GM12878 (cell line): Measurements from ENCODE around the gene ANGPTL4. TPM values are rescaled to one million over a fixed set of nuclear protein-coding genes. Genes with fewer than 3 reads are reported as not detected.

Source experiments
- ATAC-seq: fragments of 200-7000 bp; cut with Tn5 transposase; 3 replicates; pipeline ENCODE4 v1.9.1; 2020; ENCODE audit warnings: mild to moderate bottlenecking, moderate library complexity
- BruUV-seq: library from RNA; stranded (reverse); fragments of 400-500 nt; replicated peaks from 2 replicates; lab custom pipeline; 2021; lab: Mats Ljungman, UMichigan
- CTCF ChIA-PET: fragments of 300-600 bp; sonication (Branson Sonifier 250); formaldehyde crosslinking; extraction: SDS; loops from one replicate; lab custom pipeline; 2021; ENCODE audit warnings: inconsistent platforms; lab: Yijun Ruan, JAX
- POLR2A ChIA-PET: fragments of 350-600 bp; formaldehyde crosslinking; extraction: SDS; loops from one replicate; lab custom pipeline; 2021; ENCODE audit warnings: inconsistent platforms; lab: Charles Lee
- RAD21 ChIA-PET: fragments of 300-600 bp; sonication (Branson Sonifier 250); formaldehyde crosslinking; loops from one replicate; lab custom pipeline; 2023; ENCODE audit warnings: antibody characterized with exemption; ENCODE audit not compliant: unreplicated experiment; lab: Charles Lee
- SMC1A ChIA-PET: fragments of 300-600 bp; sonication (Branson Sonifier 250); formaldehyde crosslinking; loops from one replicate; lab custom pipeline; 2023; ENCODE audit not compliant: unreplicated experiment, uncharacterized antibody; lab: Charles Lee
- DNase-seq: peaks from one replicate; pipeline ENCODE4 v3.0.0-alpha.2; 2011; ENCODE audit warnings: low read depth, low spot score
- FAIRE-seq: peaks from 3 replicates; lab custom pipeline; 2011; peaks lifted over from hg19 to GRCh38; lab: Jason Lieb, UNC
- H2AFZ ChIP-seq: 2 replicates; pipeline ENCODE4 v1.6.0; 2011; ENCODE audit warnings: low read depth, low read length, control low read depth; ENCODE audit not compliant: control insufficient read depth
- H3K27ac ChIP-seq: 2 replicates; pipeline ENCODE4 v1.5.1; 2011; ENCODE audit warnings: control low read depth; ENCODE audit not compliant: control insufficient read depth, insufficient read depth
- H3K27me3 ChIP-seq, 2 experiments: replicated peaks in 1 of 2; 2 replicates each; pipeline versions ENCODE4 v1.6.0 to v1.6.1; 2011; ENCODE audit warnings: low read length in 1 of 2; ENCODE audit not compliant: control insufficient read depth in 2 of 2, insufficient read depth in 2 of 2
- H3K36me3 ChIP-seq, 2 experiments: 2 replicates each; pipeline ENCODE4 v1.5.1; 2011; ENCODE audit warnings: low read length in 1 of 2; ENCODE audit not compliant: control insufficient read depth in 2 of 2, insufficient read depth in 2 of 2
- H3K4me1 ChIP-seq: 2 replicates; pipeline ENCODE4 v1.6.1; 2011; ENCODE audit warnings: mild to moderate bottlenecking, low read length, moderate library complexity, mixed read lengths; ENCODE audit not compliant: control insufficient read depth, insufficient read depth
- H3K4me2 ChIP-seq: 2 replicates; pipeline ENCODE4 v1.6.0; 2011; ENCODE audit warnings: control low read depth; ENCODE audit not compliant: control insufficient read depth, insufficient read depth
- H3K4me3 ChIP-seq: fragments of 200-600 bp; sonication (generic); 2 replicates; pipeline ENCODE4 v1.5.1; 2016
- H3K79me2 ChIP-seq: 2 replicates; pipeline ENCODE4 v1.6.0; 2011; ENCODE audit warnings: low read length; ENCODE audit not compliant: control insufficient read depth, insufficient read depth
- H3K9ac ChIP-seq: 2 replicates; pipeline ENCODE4 v1.8.0; 2011; ENCODE audit warnings: low read length, control low read depth, mixed read lengths; ENCODE audit not compliant: control insufficient read depth, insufficient read depth
- H3K9me3 ChIP-seq: replicated peaks from 3 replicates; pipeline ENCODE4 v1.5.1; 2011; ENCODE audit warnings: mild to moderate bottlenecking, low read length; ENCODE audit not compliant: control insufficient read depth, insufficient read depth
- H4K20me1 ChIP-seq: 2 replicates; pipeline ENCODE4 v1.6.0; 2011; ENCODE audit not compliant: control insufficient read depth, insufficient read depth
- ATF3 ChIP-seq: IDR thresholded peaks from 2 replicates; pipeline ENCODE4 v1.6.1; 2011; ENCODE audit warnings: low read depth, mild to moderate bottlenecking, low read length, moderate library complexity, borderline replicate concordance; ENCODE audit errors: extremely low read depth
- CHD1 ChIP-seq: IDR thresholded peaks from 2 replicates; pipeline ENCODE4 v1.6.1; 2012; ENCODE audit warnings: low read depth, low read length, improper control_type of control experiment
- CHD2 ChIP-seq: IDR thresholded peaks from 2 replicates; pipeline ENCODE4 v1.6.1; 2011; ENCODE audit warnings: low read depth, low read length, improper control_type of control experiment, borderline replicate concordance
- CHD4 ChIP-seq: fragments of 200-600 bp; sonication (generic); IDR thresholded peaks from 2 replicates; pipeline ENCODE4 v1.6.1; 2016; ENCODE audit warnings: mild to moderate bottlenecking
- DPF2 ChIP-seq: fragments of 450-650 bp; IDR thresholded peaks from 2 replicates; pipeline ENCODE4 v1.6.1; 2017; ENCODE audit warnings: mild to moderate bottlenecking
- HCFC1 ChIP-seq: fragments of 150-350 bp; IDR thresholded peaks from 2 replicates; pipeline ENCODE4 v1.6.1; 2014; ENCODE audit warnings: low read length
- IRF5 ChIP-seq: fragments of 450-650 bp; IDR thresholded peaks from 2 replicates; pipeline ENCODE4 v1.6.1; 2017; ENCODE audit warnings: borderline replicate concordance
- MXI1 ChIP-seq: fragments of 150-350 bp; IDR thresholded peaks from 2 replicates; pipeline ENCODE4 v1.6.1; 2011; ENCODE audit warnings: low read depth, mild to moderate bottlenecking, inconsistent platforms, low read length, improper control_type of control experiment
- NFYB ChIP-seq: IDR thresholded peaks from 2 replicates; pipeline ENCODE4 v1.6.1; 2011; ENCODE audit warnings: low read depth, mild to moderate bottlenecking, low read length, improper control_type of control experiment, moderate library complexity; ENCODE audit not compliant: insufficient read depth
- NR2C1 ChIP-seq: fragments of 450-650 bp; IDR thresholded peaks from 2 replicates; pipeline ENCODE4 v1.6.1; 2017; ENCODE audit warnings: antibody characterized with exemption, mild to moderate bottlenecking, moderate library complexity
- PAX8 ChIP-seq: fragments of 450-650 bp; IDR thresholded peaks from 2 replicates; pipeline ENCODE4 v1.6.1; 2017; ENCODE audit warnings: mild to moderate bottlenecking, moderate library complexity
- RCOR1 ChIP-seq: conservative IDR thresholded peaks from 2 replicates; pipeline ENCODE4 v1.6.1; 2012; ENCODE audit warnings: low read depth, low read length, improper control_type of control experiment
- YY1 ChIP-seq: IDR thresholded peaks from 2 replicates; pipeline ENCODE4 v1.6.1; 2011; ENCODE audit warnings: low read depth, mild to moderate bottlenecking, low read length
- ZNF592 ChIP-seq: fragments of 450-650 bp; IDR thresholded peaks from 2 replicates; pipeline ENCODE4 v1.6.1; 2017; ENCODE audit warnings: mild to moderate bottlenecking, moderate library complexity
- WGBS: methylation state at CpG from one replicate; pipeline ENCODE4 v1.1.6; 2016; ENCODE audit warnings: low lambda C conversion rate; ENCODE audit not compliant: insufficient replicate concordance, insufficient coverage; ENCODE audit errors: missing lambda C conversion rate; 5-methylcytosine and 5-hydroxymethylcytosine counted together
- in situ Hi-C: fragments of 300-500 bp; cut with MboI; formaldehyde crosslinking; loops from 9 replicates; pipeline ENCODE4 v1.14.3; 2018; ENCODE audit warnings: mixed read lengths
- intact Hi-C: fragments of 100-400 bp; cut with micrococcal nuclease; formaldehyde crosslinking; loops from one replicate; pipeline ENCODE4 v1.14.2; 2022; ENCODE audit not compliant: unreplicated experiment
- polyA plus RNA-seq, 11 experiments: library from polyadenylated mRNA; depleted of rRNA in 4 of 11; unstranded in 6 of 11; stranded (reverse) in 5 of 11; fragments of >200 nt; fragmentation: Nextera tagmentation in 4 of 11; fragmentation: Illumina TruSeq in 1 of 11; extraction: Ambion mirVana in 4 of 11; extraction: Trizol in 1 of 11; gene quantifications; 1 replicate in 1 of 11; 2 replicates in 10 of 11; pipeline versions ENCODE4 v1.2.1 to v1.2.3, GENCODE V29; 2011 to 2016; ENCODE audit warnings: inconsistent platforms in 2 of 11, missing spikeins in 2 of 11, low read depth in 1 of 11
- total RNA-seq, 4 experiments: library from RNA; depleted of rRNA in 3 of 4; stranded (reverse); fragments of >200 nt in 3 of 4; fragmentation: Illumina TruSeq in 1 of 4; extraction: Trizol in 1 of 4; gene quantifications; 2 replicates each; pipeline versions ENCODE4 v1.2.1 to v1.2.3, GENCODE V29; 2013 to 2021

The ANGPTL4 gene
- total and polyA plus RNA-seq, 10 of the 15 experiments (the other 5 are each of a cell fraction or from before 2014, with no cell fraction given), result 0.45 TPM; not detected in 9

GRCh38 chr19:8320564-8321066 is 43.3 kb upstream of the ANGPTL4 start (continued):
- no peak for TF ChIP-seq ZNF592
- no peak for TF ChIP-seq NFYB
- no peak for TF ChIP-seq PAX8

GRCh38 chr19:8321067-8321985 is 42.6 kb upstream of the ANGPTL4 start, which contains the start of the genes NDUFA7 and RPS28:
NDUFA7 (minus strand) TSS chr19:8321375; CDS start chr19:8321358, 17 bp downstream.
RPS28 (plus strand) TSS chr19:8321496; CDS start chr19:8321531, 35 bp downstream.
- Histone ChIP-seq H3K36me3 (peaks cover 5 to 10% of the 10 kb centered on the region in 2 experiments), H3K9ac (peak within 1 kb of the TSS; percentile 93), H2AFZ (peak within 1 kb of the TSS; percentile 88), H4K20me1 (no peaks in the 10 kb centered on the region), H3K79me2 (peaks cover 36% of the 10 kb centered on the region), H3K4me3 (peak within 1 kb of the TSS; percentile 98), H3K27me3 (no peaks in the 10 kb centered on the region), H3K4me1 (peaks cover 21% of the 10 kb centered on the region), H3K27ac (peak within 1 kb of the TSS; percentile 84), H3K9me3 (no peaks in the 10 kb centered on the region), H3K4me2 (peak within 1 kb of the TSS; percentile 97)
- RAD21 ChIA-PET, result interaction anchor here (0.7 to 1.9 kb wide), 2 partner anchors 163 to 378 kb away, joined by 3 to 4 read pairs; partner anchors contain the start of gene TIMM44
- under 1% methylated on average over 63 of the region's 72 CpGs for WGBS
- ATAC-seq (peak; percentile 90), FAIRE-seq (peak; percentile 87), DNase-seq (peak; percentile 91)
- in situ Hi-C loops (no loop called here), intact Hi-C loops (loop anchor here (5.0 kb wide), 1 partner anchor 54 kb away; no protein-coding TSS in a partner anchor)
- POLR2A ChIA-PET, result interaction anchor here (0.9 to 1.4 kb wide), 3 partner anchors 10 to 193 kb away, joined by 3 to 4 read pairs (median 3); partner anchors contain the start of gene ZNF414
- SMC1A ChIA-PET, result interaction anchor here (1.3 to 1.4 kb wide), 3 partner anchors 42 to 54 kb away, joined by 3 to 6 read pairs (median 3); no protein-coding TSS in a partner anchor
- TSS peak; percentile 96 for BruUV-seq
- CTCF ChIA-PET, result interaction anchor here (0.8 to 1.7 kb wide), 4 partner anchors 15 to 111 kb away, joined by 3 to 6 read pairs (median 4); no protein-coding TSS in a partner anchor
- TF ChIP-seq HCFC1 (peak; percentile 81), CHD4 (no peak), NR2C1 (0 out of 2 replicates have a peak, but pooled peaks have one; percentile 12), CHD2 (peak; percentile 99), ATF3 (peak; percentile 71; the same call in 1 of the 2 replicates), RCOR1 (peak; percentile 97; the same call in 1 of the 2 replicates), DPF2 (peak; percentile 60), IRF5 (peak; percentile 85), YY1 (peak; percentile 98), CHD1 (no peak), MXI1 (peak; percentile 87)
